Placental epithelial cell (primary cell): ENCODE data around the gene OPHN1. TPM values are rescaled to one million over a fixed set of nuclear protein-coding genes. Genes with fewer than 3 reads are reported as not detected.

ENCODE experiments used
- small RNA-seq: library from RNA; depleted of rRNA; stranded (forward); fragments of <200 nt; gene quantifications from one replicate; pipeline ENCODE3, GENCODE V24; 2012
- total RNA-seq: library from RNA; depleted of rRNA; stranded (reverse); fragments of >200 nt; gene quantifications from 2 replicates; pipeline ENCODE4 v1.2.3, GENCODE V29; 2012

Gene OPHN1, protein sequence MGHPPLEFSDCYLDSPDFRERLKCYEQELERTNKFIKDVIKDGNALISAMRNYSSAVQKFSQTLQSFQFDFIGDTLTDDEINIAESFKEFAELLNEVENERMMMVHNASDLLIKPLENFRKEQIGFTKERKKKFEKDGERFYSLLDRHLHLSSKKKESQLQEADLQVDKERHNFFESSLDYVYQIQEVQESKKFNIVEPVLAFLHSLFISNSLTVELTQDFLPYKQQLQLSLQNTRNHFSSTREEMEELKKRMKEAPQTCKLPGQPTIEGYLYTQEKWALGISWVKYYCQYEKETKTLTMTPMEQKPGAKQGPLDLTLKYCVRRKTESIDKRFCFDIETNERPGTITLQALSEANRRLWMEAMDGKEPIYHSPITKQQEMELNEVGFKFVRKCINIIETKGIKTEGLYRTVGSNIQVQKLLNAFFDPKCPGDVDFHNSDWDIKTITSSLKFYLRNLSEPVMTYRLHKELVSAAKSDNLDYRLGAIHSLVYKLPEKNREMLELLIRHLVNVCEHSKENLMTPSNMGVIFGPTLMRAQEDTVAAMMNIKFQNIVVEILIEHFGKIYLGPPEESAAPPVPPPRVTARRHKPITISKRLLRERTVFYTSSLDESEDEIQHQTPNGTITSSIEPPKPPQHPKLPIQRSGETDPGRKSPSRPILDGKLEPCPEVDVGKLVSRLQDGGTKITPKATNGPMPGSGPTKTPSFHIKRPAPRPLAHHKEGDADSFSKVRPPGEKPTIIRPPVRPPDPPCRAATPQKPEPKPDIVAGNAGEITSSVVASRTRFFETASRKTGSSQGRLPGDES
- total RNA-seq: 10.1 and 18.5 TPM in 2 replicates

GRCh38 chrX:68433155-68433980 is at the start of gene OPHN1:
Gene OPHN1 (minus strand): TSS chrX:68433495. CDS start chrX:68433020, 475 bp downstream.

Small RNAs within 50 kb of the gene (small RNA-seq; reads per million reads assigned to genes)
- gene RF00019 (not detected), gene RNU6-1225P (0.26 reads per million)

Other genes starting within 250 kb of the OPHN1 start
- 13.3 and 22.0 TPM in 2 replicates for gene YIPF6, start 65.6 kb upstream of the OPHN1 start, total RNA-seq
- 0.11 and 0.39 TPM in 2 replicates for gene STARD8, start 214.2 kb upstream of the OPHN1 start, total RNA-seq